ENCODE results near the gene CCDC107. TPM values are rescaled to one million over a fixed set of nuclear protein-coding genes. Genes with fewer than 3 reads are reported as not detected.

CCDC107 gene
- total RNA-seq, 1 donor from 2014 or later = 11.0 TPM

- peak overlapping the region; percentile 99 to 100 (median 100) for H3K9ac ChIP-seq (ENCODE audit: low read depth in 1 of 3, low read length in 3 of 3)
- peaks cover 31 to 77% (median 37%) of the 10 kb centered on the region in 3 donors for H3K4me1 ChIP-seq (ENCODE audit: control insufficient read depth in 3 of 3, insufficient read depth in 3 of 3, low read length in 3 of 3)
- H3K9me3 ChIP-seq (ENCODE audit: control insufficient read depth in 3 of 3, low read length in 3 of 3) = no peaks in the 10 kb centered on the region
- H3K36me3 ChIP-seq (ENCODE audit: control insufficient read depth in 3 of 3, insufficient read depth in 3 of 3, low read length in 3 of 3) = peaks cover 49 to 63% (median 56%) of the 10 kb centered on the region in 3 donors
- H3K27ac ChIP-seq (ENCODE audit: low read depth, low read length) = peak overlapping the region; percentile 98
- no peaks in the 10 kb centered on the region for H3K27me3 ChIP-seq (ENCODE audit: control insufficient read depth in 3 of 3, insufficient read depth in 3 of 3, low read length in 3 of 3)
- peak overlapping the region; percentile 90 to 98 (median 96) for H3K4me3 ChIP-seq (ENCODE audit: low read length in 3 of 3)
Observed at GRCh38 chr9:35687306-35687705, 29.2 kb downstream of the CCDC107 start.

GRCh38 chr9:35687972-35688557 lies 30.0 kb downstream of the CCDC107 start:
- no peaks in the 10 kb centered on the region for H3K9me3 ChIP-seq (ENCODE audit: control insufficient read depth in 3 of 3, low read length in 3 of 3)
- peak overlapping the region; percentile 98 for H3K27ac ChIP-seq (ENCODE audit: low read depth, low read length)
- peak overlapping the region; percentile 99 to 100 (median 100) for H3K9ac ChIP-seq (ENCODE audit: low read depth in 1 of 3, low read length in 3 of 3)
- H3K4me3 ChIP-seq (ENCODE audit: low read length in 3 of 3) = peak overlapping the region; percentile 90 to 98 (median 96)
- no peaks in the 10 kb centered on the region for H3K27me3 ChIP-seq (ENCODE audit: control insufficient read depth in 3 of 3, insufficient read depth in 3 of 3, low read length in 3 of 3)
- peaks cover 43 to 56% (median 48%) of the 10 kb centered on the region in 3 donors for H3K36me3 ChIP-seq (ENCODE audit: control insufficient read depth in 3 of 3, insufficient read depth in 3 of 3, low read length in 3 of 3)
- peaks cover 31 to 70% (median 37%) of the 10 kb centered on the region in 3 donors for H3K4me1 ChIP-seq (ENCODE audit: control insufficient read depth in 3 of 3, insufficient read depth in 3 of 3, low read length in 3 of 3)

GRCh38 chr9:35688558-35689541 lies 30.8 kb downstream of the CCDC107 start:
- Histone ChIP-seq H3K27me3 (ENCODE audit: control insufficient read depth in 3 of 3, insufficient read depth in 3 of 3, low read length in 3 of 3) (no peaks in the 10 kb centered on the region), H3K9ac (ENCODE audit: low read depth in 1 of 3, low read length in 3 of 3) (peak overlapping the region; percentile 99 to 100 (median 100)), H3K36me3 (ENCODE audit: control insufficient read depth in 3 of 3, insufficient read depth in 3 of 3, low read length in 3 of 3) (peaks cover 35 to 48% (median 40%) of the 10 kb centered on the region in 3 donors), H3K4me1 (ENCODE audit: control insufficient read depth in 3 of 3, insufficient read depth in 3 of 3, low read length in 3 of 3) (peaks cover 31 to 62% (median 37%) of the 10 kb centered on the region in 3 donors), H3K4me3 (ENCODE audit: low read length in 3 of 3) (peak overlapping the region; percentile 90 to 98 (median 96)), H3K9me3 (ENCODE audit: control insufficient read depth in 3 of 3, low read length in 3 of 3) (no peaks in the 10 kb centered on the region), H3K27ac (ENCODE audit: low read depth, low read length) (peak overlapping the region; percentile 98)

GRCh38 chr9:35689542-35690293 lies 31.6 kb downstream of the CCDC107 start, which contains the start of gene TPM2:
Gene TPM2, minus strand, starts transcription at chr9:35689925. Its CDS starts 108 bp downstream, at chr9:35689817.
- Histone ChIP-seq H3K4me1 (ENCODE audit: control insufficient read depth in 3 of 3, insufficient read depth in 3 of 3, low read length in 3 of 3) (peaks cover 30 to 53% (median 31%) of the 10 kb centered on the region in 3 donors), H3K9ac (ENCODE audit: low read depth in 1 of 3, low read length in 3 of 3) (peak within 1 kb of the TSS; percentile 99 to 100 (median 100)), H3K27me3 (ENCODE audit: control insufficient read depth in 3 of 3, insufficient read depth in 3 of 3, low read length in 3 of 3) (no peaks in the 10 kb centered on the region), H3K36me3 (ENCODE audit: control insufficient read depth in 3 of 3, insufficient read depth in 3 of 3, low read length in 3 of 3) (peaks cover 26 to 40% (median 32%) of the 10 kb centered on the region in 3 donors), H3K4me3 (ENCODE audit: low read length in 3 of 3) (peak within 1 kb of the TSS; percentile 90 to 98 (median 96)), H3K27ac (ENCODE audit: low read depth, low read length) (peak within 1 kb of the TSS; percentile 98), H3K9me3 (ENCODE audit: control insufficient read depth in 3 of 3, low read length in 3 of 3) (no peaks in the 10 kb centered on the region)

- peaks cover 21 to 34% (median 26%) of the 10 kb centered on the region in 3 donors for H3K36me3 ChIP-seq (ENCODE audit: control insufficient read depth in 3 of 3, insufficient read depth in 3 of 3, low read length in 3 of 3)
- peaks cover 25 to 48% (median 26%) of the 10 kb centered on the region in 3 donors for H3K4me1 ChIP-seq (ENCODE audit: control insufficient read depth in 3 of 3, insufficient read depth in 3 of 3, low read length in 3 of 3)
- no peaks in the 10 kb centered on the region for H3K9me3 ChIP-seq (ENCODE audit: control insufficient read depth in 3 of 3, low read length in 3 of 3)
- H3K9ac ChIP-seq (ENCODE audit: low read depth in 1 of 3, low read length in 3 of 3) = peak overlapping the region; percentile 85 to 100 (median 100)
- H3K4me3 ChIP-seq (ENCODE audit: low read length in 3 of 3) = peak overlapping the region; percentile 84 to 98 (median 96)
- no peaks in the 10 kb centered on the region for H3K27me3 ChIP-seq (ENCODE audit: control insufficient read depth in 3 of 3, insufficient read depth in 3 of 3, low read length in 3 of 3)
- H3K27ac ChIP-seq (ENCODE audit: low read depth, low read length) = peak overlapping the region; percentile 98
Observed at GRCh38 chr9:35690294-35690613, 32.2 kb downstream of the CCDC107 start.

- Histone ChIP-seq H3K27me3 (ENCODE audit: control insufficient read depth in 3 of 3, insufficient read depth in 3 of 3, low read length in 3 of 3) (no peaks in the 10 kb centered on the region), H3K4me3 (ENCODE audit: low read length in 3 of 3) (peak overlapping the region; percentile 84 to 98 (median 96)), H3K36me3 (ENCODE audit: control insufficient read depth in 3 of 3, insufficient read depth in 3 of 3, low read length in 3 of 3) (peaks cover 15 to 31% (median 21%) of the 10 kb centered on the region in 3 donors), H3K4me1 (ENCODE audit: control insufficient read depth in 3 of 3, insufficient read depth in 3 of 3, low read length in 3 of 3) (peaks cover 20 to 43% (median 20%) of the 10 kb centered on the region in 3 donors), H3K9ac (ENCODE audit: low read depth in 1 of 3, low read length in 3 of 3) (peak overlapping the region; percentile 85 to 100 (median 100)), H3K9me3 (ENCODE audit: control insufficient read depth in 3 of 3, low read length in 3 of 3) (no peaks in the 10 kb centered on the region), H3K27ac (ENCODE audit: low read depth, low read length) (peak overlapping the region; percentile 98)
Observed at GRCh38 chr9:35690614-35691333, 32.7 kb downstream of the CCDC107 start.

GRCh38 chr9:35691334-35691650 lies 33.2 kb downstream of the CCDC107 start:
- Histone ChIP-seq H3K4me3 (ENCODE audit: low read length in 3 of 3) (peak overlapping the region; percentile 67 to 98 (median 80)), H3K4me1 (ENCODE audit: control insufficient read depth in 3 of 3, insufficient read depth in 3 of 3, low read length in 3 of 3) (peaks cover 16 to 41% (median 20%) of the 10 kb centered on the region in 3 donors), H3K27ac (ENCODE audit: low read depth, low read length) (peak overlapping the region; percentile 98), H3K27me3 (ENCODE audit: control insufficient read depth in 3 of 3, insufficient read depth in 3 of 3, low read length in 3 of 3) (no peaks in the 10 kb centered on the region), H3K9me3 (ENCODE audit: control insufficient read depth in 3 of 3, low read length in 3 of 3) (no peaks in the 10 kb centered on the region), H3K36me3 (ENCODE audit: control insufficient read depth in 3 of 3, insufficient read depth in 3 of 3, low read length in 3 of 3) (peaks cover 16 to 31% (median 18%) of the 10 kb centered on the region in 3 donors), H3K9ac (ENCODE audit: low read depth in 1 of 3, low read length in 3 of 3) (peak overlapping the region; percentile 76 to 100 (median 96))

- Histone ChIP-seq H3K36me3 (ENCODE audit: control insufficient read depth in 3 of 3, insufficient read depth in 3 of 3, low read length in 3 of 3) (peaks cover 18 to 27% (median 20%) of the 10 kb centered on the region in 3 donors), H3K4me1 (ENCODE audit: control insufficient read depth in 3 of 3, insufficient read depth in 3 of 3, low read length in 3 of 3) (peaks cover 18 to 41% (median 20%) of the 10 kb centered on the region in 3 donors), H3K9me3 (ENCODE audit: control insufficient read depth in 3 of 3, low read length in 3 of 3) (no peaks in the 10 kb centered on the region), H3K4me3 (ENCODE audit: low read length in 3 of 3) (peak overlapping the region in 1 of 3 donors; percentile 80), H3K27me3 (ENCODE audit: control insufficient read depth in 3 of 3, insufficient read depth in 3 of 3, low read length in 3 of 3) (no peaks in the 10 kb centered on the region), H3K9ac (ENCODE audit: low read depth in 1 of 3, low read length in 3 of 3) (peak overlapping the region in 2 of 3 donors; percentile 96 to 100), H3K27ac (ENCODE audit: low read depth, low read length) (peak overlapping the region; percentile 98)
Observed at GRCh38 chr9:35691757-35692301, 33.7 kb downstream of the CCDC107 start.

Data from skeletal muscle tissue (tissue), 4 donors.